SU-DHL-6 (cell line): ENCODE data around the gene SVOPL.

Experiments used
- EZH2phosphoT487 ChIP-seq: fragments of 200-600 bp; sonication (generic), shearing (Covaris generic); conservative IDR thresholded peaks from 2 replicates; pipeline ENCODE4 v1.6.1; 2018; ENCODE audit warnings: mild to moderate bottlenecking, antibody characterized with exemption, low read length, moderate library complexity, mixed read lengths
- TF ChIP-seq, protein P1 (sequence below): fragments of 200-600 bp; sonication (generic); IDR thresholded peaks from one replicate; pipeline ENCODE4 v1.5.1; 2017; ENCODE audit warnings: antibody characterized with exemption, mild to moderate bottlenecking, low read length, moderate library complexity; ENCODE audit not compliant: insufficient read depth, poor library complexity, severe bottlenecking

- TF ChIP-seq, protein P1, sequence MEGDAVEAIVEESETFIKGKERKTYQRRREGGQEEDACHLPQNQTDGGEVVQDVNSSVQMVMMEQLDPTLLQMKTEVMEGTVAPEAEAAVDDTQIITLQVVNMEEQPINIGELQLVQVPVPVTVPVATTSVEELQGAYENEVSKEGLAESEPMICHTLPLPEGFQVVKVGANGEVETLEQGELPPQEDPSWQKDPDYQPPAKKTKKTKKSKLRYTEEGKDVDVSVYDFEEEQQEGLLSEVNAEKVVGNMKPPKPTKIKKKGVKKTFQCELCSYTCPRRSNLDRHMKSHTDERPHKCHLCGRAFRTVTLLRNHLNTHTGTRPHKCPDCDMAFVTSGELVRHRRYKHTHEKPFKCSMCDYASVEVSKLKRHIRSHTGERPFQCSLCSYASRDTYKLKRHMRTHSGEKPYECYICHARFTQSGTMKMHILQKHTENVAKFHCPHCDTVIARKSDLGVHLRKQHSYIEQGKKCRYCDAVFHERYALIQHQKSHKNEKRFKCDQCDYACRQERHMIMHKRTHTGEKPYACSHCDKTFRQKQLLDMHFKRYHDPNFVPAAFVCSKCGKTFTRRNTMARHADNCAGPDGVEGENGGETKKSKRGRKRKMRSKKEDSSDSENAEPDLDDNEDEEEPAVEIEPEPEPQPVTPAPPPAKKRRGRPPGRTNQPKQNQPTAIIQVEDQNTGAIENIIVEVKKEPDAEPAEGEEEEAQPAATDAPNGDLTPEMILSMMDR: no peak
- TF ChIP-seq EZH2phosphoT487: no peak
Observed at GRCh38 chr7:138613630-138614029, 87.5 kb downstream of the SVOPL start.
